ENCODE measurements around the gene NT5DC4. TPM values are rescaled to one million over a fixed set of nuclear protein-coding genes. Genes with fewer than 3 reads are reported as not detected.

Gene NT5DC4
- not detected for total RNA-seq
- long read RNA-seq: 0 reads

DNA sequence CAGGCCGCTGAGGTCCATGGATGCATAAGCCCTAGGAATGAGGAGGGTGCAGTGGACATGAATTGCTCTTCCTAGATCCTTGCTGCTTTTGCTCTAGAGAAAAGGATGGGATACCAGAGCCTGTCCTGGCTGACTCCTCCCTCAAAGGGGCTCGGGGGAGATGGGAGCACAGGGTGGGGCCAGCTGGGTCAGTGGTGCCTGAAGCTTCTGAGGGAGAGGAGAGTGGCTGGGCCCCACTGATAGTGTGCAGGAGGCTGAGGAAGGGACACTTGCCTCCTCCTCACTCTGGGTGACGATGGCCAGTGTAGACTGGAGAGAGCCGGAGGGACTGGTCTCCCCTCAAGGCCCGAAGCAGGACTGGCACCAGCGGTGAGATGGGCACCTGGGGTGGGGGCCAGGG lies at the start of gene NT5DC4:
TSS of gene NT5DC4 (plus strand) at position 236 of the 400 bp plus-strand sequence. CDS start at position 296, 60 bp downstream.
- no peak for DNase-seq
- intact Hi-C loops (cut with DNase I): no loop called here
- no peak for ATAC-seq

DNA sequence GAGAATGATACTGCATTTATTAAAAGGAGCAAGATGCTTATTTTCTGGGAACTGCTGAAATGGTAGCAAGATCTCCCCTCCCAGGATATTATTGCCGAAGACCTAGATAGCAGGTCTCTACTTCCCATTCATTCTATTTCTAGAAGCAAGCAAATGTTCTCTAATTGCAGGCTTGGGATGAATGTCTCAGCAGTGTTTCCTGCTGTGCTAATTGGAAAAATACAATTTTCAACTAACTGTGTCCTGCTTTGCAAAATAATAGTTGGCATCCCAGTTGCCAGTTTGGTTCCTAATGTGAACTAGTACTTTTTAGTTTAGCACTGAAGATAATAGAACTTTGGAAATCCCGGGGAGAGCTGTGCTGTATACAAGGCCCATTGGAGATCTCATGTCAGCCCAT lies 49.0 kb upstream of the NT5DC4 start:
- DNase-seq: no peak
- intact Hi-C loops (cut with DNase I): no loop called here
- no peak for ATAC-seq

DNA sequence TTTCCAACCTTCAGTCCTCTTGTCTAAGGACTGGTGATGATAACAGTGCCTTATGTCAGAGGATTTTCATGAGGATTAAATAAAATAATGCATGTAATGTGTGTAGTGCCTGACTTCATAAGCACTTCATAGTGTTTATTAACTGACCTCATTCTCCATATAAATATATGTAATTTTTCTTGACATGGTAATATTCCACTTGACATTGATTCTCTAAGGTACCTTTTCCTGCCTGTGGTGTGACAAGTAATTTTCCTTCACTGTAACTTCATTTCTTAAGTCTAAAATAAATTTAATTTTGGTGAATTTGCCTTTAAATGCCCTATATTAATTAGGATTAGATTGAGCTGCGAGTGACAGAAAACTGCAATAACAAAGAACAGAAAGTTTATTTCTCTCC lies 47.8 kb upstream of the NT5DC4 start:
- ATAC-seq (no peak), DNase-seq (no peak)
- intact Hi-C loops (cut with DNase I): no loop called here

DNA sequence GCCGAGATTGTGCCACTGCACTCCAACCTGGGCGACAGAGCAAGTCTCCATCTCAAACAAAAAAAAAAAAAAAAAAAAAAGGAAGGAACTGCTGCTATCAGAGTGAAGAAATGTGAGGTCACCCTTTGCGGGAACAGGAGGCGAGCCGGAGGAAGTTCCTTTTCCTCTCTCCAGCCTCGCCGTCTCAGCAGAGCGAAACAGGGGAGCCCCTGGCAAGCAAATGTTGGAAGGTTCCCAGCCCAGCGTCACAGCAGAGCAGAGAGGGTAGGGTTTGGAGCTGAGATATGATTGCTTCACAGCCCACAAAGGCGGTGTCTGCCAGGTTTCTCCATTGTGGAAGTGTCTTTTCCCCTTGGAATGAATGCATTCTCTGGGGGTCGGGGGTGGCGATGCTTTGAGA lies 46.6 kb upstream of the NT5DC4 start:
- ATAC-seq (peak; percentile 85 to 88), DNase-seq (peak; percentile 92)
- intact Hi-C loops (cut with DNase I): no loop called here

DNA sequence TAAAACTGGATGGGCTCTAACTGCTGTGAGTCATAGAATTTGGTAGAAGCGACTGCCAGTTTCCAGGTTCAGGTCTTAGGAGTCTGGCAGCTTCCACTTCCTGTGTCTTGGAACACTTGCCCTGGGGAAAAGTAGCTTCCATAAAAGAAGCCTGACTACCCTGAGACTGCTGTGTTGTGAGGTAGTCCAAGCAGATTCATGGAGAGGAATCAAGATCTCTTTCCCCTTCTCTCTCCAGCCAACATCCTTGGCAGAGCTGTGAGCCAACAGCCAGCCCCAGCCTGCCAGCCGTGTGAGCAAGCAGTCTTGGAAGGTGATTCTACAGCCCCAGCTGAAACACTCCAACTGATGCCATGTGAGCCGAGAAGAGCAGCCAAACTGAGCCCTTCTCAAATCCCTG lies 41.3 kb upstream of the NT5DC4 start:
- ATAC-seq (peak; percentile 83 to 86), DNase-seq (peak; percentile 31)
- intact Hi-C loops (cut with DNase I): no loop called here

DNA sequence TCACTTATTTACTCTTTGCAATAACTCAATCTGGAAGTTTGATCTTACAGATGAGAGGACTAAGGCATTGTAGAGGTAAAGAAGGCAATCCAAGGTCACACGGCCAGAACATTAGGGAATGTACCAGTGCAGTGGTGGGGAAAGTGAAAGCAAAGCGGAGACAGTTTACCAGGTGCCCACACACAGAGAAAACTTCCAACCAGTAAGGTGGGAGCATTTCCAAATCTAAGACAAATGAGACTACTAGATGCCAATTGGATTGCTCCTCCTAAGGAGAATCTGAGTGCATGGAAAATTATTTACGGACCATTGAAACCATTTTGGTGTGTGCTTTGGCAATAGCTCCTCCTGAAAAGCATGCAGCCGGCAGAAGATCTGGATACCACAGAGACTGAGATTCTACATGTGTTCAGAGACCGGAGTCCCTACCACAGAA lies 40.1 kb upstream of the NT5DC4 start:
- DNase-seq (no peak), ATAC-seq (peak in 1 of 2 donors; percentile 29)
- intact Hi-C loops (cut with DNase I): no loop called here

DNA sequence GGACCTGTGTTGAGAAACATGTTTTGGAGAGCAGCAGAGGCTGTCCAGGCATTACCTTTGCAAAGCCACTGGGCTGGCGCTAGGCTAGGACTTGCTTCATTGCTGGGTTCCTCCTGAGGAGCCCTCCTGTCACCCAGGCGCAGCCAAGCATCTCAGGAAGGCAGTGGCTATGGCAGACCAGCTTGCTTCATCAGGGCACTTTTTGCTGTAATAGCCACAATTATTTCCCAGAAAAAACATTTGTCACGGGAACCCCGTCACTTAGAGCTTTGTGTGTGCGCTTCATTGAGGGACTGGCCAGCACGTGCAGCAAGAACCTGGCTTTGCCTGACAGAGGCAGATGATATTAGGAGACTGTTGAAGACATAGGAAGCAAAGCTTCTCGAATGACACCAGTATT lies 38.7 kb upstream of the NT5DC4 start:
- intact Hi-C loops (cut with DNase I): no loop called here
- no peak for ATAC-seq
- no peak for DNase-seq

DNA sequence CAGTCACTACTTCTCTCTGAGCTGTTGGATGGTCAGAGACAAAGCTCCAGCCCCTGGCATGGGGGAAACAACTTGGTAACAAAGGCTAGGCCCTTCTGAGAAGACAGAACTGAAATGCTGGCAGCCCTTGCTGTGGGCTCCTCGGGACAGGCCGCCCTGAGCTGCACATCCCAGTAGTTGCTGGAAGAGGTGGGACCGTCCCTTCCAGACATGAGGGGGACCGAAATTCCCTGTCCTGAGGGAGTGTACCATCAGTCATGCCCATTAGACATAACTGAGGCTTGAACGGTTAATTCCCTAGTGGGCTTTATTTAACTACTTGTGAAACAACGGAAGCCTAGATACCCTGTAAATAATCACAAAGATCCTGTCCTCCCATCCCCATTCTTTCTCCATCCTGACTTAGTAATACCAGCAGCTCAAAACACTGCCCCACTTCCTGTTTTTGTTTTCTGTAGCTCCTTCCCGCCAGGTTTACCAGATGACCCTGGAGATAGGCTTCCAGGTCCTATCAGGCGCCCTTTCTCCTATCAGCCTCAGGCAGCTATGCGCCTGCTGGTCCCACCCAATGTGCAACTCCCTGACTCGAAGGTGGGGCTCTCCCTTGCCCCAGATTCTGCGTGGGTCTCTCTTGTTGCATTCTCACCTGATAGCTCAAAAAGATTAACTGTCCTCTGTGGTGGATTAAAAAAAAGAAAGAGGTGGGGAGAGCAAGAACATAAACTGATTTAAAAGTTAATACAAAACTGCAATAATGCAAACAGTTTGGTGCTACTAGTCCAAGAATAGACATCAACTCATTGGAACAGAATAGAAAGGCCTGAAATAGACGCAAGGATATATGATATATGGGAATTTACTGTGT lies 37.0 kb upstream of the NT5DC4 start:
- ATAC-seq: no peak
- intact Hi-C loops (cut with DNase I): no loop called here

DNA sequence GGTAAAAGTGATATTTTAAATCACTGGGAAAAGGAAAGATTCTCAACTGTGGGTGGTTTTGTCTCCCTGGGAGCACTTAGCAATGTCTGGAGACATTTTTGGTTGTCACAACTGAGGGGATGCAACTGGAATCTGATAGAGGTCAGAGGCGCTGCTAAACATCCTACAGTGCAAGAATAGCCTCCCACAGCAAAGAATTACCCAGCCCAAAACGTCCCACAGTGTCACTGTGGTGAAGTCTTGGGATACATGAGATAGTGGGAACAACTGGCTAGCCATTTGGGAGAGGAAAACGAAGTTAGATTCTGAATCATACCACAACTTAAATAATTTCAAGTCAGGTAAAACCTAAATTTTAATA lies 36.4 kb upstream of the NT5DC4 start:
- DNase-seq (no peak), ATAC-seq (no peak)
- intact Hi-C loops (cut with DNase I): no loop called here

More for the DNA sequence above, 37.0 kb upstream of the NT5DC4 start:
- DNase-seq: no peak

DNA sequence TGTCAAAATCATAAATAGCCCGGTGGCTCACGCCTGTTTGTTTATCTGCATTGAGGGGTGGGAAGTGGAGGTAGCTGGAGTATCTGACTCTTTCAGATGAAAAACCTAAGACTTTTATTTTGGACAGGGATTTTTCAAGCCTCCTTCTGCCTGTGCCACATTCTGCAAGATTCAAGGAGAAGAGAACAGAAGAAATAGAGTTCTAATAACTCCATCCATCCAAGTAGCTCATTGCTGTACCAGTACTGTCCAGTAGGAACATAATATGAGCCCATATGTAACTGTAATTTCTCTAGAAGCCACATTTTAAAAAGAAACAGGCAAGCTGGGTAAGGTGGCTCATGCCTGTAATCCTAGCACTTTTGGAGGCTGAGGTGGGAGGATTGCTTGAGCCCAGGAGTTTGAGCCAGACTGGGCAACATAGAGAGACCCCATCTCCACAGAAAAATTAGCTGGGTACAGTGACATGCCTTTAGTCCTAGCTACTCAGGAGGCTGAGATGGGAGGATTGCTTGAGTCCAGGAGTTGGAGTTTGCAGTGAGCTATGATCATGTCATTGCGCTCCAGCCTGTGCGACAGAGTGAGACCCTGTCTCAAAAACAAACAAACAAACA lies 35.4 kb upstream of the NT5DC4 start:
- intact Hi-C loops (cut with DNase I): no loop called here
- no peak for DNase-seq

DNA sequence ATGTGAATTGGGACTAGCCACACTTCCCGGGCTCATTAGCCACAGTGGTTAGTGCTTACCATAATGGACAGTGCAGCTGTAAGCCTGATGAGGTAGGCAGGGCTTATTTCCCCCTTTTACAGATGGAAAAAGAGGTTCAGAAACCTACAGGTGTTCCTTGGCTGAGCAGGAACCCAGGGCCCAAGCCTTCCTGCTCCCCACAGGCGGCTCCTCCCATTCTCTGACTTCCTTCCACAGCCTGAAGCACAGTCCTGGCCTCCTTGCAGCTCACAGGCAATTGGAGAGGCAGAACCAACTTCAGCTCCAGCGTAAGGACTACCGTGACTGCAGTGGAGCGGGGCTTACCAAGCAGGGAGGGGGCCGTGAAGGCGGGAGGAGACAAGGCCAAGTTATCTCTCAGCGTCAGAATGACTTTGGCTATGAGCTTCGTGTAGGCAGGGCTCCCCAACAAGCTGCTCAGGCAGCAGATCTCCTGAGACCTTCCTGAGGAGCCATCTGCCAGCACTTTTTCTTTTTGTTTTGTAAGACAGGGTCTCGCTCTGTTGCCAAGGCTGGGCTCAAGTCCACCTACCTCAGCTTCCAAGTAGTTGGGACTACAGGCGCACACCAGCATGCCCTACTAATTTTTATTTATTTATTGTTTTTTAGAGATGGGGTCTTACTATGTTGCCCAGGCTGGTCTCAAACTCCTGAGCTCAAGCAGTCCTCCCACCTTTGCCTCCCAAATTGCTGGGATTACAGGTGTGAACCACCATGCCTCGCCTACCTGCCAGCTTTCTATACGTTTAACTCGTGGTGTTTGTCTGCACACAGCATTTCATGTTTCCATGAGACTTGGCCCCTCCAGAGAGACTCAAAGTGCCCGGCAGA lies 34.2 kb upstream of the NT5DC4 start:
- intact Hi-C loops (cut with DNase I): no loop called here
- DNase-seq: no peak
- ATAC-seq: peak in 1 of 2 donors; percentile 23

More for the DNA sequence above, 35.4 kb upstream of the NT5DC4 start:
- no peak for ATAC-seq

DNA sequence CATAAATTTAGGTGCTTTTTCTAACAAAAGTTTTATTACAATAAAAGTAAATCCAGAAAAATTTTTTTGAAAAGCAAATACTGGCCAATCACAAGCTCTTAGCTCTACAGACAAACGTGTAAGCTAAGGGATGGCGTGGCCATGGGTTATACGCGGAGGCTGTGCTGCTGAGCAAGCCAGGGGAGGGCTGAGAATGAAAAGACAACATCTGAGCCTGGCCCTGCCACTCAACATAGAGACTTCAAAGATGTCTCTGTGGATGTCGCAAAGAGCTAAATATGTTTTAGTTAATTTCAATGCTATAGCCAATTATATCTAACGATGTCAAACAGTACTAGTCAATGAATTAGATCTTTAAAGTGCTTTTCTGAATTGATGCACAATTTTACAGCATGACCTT lies 33.3 kb upstream of the NT5DC4 start:
- DNase-seq (no peak), ATAC-seq (no peak)
- intact Hi-C loops (cut with DNase I): no loop called here

DNA sequence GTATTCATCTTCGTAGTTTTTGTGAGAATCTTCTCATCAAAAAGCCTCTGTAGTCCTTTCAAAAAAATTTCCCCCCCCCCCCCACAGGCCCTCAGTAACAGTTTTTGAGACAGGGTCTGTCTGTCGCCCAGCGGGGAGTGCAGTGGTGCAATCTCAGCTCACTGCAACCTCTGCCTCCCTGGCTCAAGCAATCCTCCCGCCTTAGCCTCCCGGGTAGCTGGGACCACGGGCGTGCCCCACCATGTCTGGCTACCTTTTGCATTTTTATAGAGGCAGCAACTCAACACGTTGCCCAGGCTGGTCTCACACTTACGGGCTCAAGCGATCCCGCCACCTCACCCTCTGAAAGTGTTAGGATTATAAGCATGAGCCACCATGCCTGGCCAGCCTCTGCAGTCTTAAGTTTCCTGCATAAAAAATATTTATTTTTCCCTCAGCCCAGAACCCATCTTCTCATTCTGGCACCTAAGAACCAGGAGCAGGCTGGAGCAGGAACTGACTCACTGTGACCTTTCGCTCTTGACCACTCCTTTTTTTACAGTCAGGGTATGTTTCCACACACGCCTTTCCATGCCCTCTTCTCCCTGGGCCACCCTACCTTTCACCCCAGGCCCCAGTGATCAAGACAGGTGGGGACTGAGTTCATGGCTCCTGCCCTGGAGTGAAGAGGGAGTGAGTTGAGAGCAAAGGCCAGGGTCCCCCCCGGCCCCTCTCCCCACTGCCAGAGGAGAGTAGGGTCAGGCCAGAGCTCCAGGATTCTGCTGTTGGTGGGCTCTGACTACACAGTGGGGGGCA lies 32.5 kb upstream of the NT5DC4 start:
- no peak for DNase-seq
- no peak for ATAC-seq
- intact Hi-C loops (cut with DNase I): no loop called here

DNA sequence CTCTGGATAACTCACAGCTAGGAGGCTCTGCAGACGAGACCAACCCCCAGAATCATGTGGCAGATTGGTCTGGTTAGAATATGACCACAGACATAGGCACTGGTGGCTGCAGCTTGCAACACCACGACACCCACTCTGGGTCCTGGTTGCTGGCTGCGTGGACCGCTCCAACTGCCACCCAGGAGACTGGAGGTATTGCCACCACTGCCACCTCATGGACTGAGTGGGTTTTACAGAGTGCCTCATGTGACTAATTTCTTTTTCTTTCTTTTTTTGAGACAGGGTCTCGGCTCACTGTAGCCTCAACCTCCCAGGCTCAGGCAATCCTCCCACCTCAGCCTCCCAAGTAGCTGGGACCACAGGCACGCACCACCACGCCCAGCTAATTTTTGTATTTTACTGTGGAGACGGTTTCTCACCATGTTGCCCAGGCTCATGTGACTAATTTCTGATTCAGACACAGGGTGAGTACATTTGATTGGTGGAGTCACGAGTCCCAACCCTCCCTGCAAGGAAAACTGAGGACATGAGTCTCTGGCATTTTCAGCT lies 29.9 kb upstream of the NT5DC4 start:
- intact Hi-C loops (cut with DNase I): loop anchor here (2.0 to 10.0 kb wide), 2 partner anchors 66 kb away; no protein-coding TSS in a partner anchor
- DNase-seq (peak; percentile 78), ATAC-seq (peak; percentile 51 to 81)

DNA sequence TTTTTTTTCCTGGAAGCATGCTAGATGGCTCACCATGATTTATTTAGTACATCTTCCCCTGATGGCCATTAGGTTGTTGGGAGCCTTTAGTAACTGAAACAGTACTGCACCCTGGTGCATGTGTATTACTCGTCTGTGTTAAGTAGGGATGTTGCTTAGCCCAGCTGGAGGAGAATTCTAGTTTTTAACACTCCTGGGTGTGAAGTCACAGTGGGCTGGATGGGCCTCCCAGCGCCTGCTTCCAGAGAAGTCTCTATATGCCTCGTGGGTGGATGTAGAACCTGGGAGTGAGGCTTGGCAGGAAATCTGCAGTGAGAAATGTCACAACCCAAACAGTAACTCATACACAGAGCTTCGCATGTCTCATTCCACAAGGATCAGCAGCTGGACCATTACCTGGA lies 28.9 kb upstream of the NT5DC4 start:
- intact Hi-C loops (cut with DNase I): loop anchor here (2.0 to 10.0 kb wide), 2 partner anchors 67 kb away; no protein-coding TSS in a partner anchor
- ATAC-seq: peak in 1 of 2 donors; percentile 9
- no peak for DNase-seq

DNA sequence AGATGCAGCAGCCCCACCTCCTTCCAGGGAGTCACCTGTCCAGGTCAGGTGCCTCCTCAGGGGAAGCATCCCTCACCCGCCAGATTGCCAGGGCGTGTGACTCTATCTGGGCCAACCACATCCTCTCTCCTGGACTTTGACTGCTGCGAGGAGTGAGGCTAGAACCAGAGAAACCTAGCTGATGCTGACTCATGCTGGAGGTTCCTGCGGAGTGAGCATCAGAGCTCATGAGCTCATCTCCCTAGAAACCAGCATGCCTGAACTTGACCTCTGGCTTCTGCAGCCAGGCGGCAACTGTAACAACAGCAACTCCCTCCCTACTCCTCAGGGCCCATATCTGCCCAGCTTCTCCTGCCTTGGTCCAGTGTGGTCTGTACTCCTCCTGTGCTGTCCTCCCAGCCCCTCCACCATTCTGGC lies 28.3 kb upstream of the NT5DC4 start:
- intact Hi-C loops (cut with DNase I): loop anchor here in 1 of 2 donors (10.0 kb wide), 1 partner anchor 68 kb away; no protein-coding TSS in a partner anchor
- peak; percentile 43 for DNase-seq
- peak; percentile 74 to 94 for ATAC-seq

DNA sequence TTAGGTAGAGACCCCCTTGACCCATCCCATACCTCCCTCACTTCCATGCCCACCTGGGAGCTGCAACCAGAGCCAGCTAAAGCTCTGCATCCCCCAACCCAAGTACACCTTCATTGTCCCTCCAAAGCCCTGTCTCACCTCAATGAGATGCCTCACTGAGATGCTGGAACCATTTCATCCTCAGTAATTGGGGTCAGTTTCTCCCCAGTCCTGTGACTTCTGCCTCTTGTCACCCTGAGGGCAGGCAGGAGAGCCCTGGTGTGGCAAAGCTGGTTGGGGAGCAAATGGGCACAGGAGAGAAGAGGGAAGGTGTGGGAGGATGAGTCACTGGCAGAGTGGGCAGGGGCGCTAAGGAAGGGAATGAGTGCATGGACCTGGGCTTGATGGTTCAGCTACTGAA lies 27.9 kb upstream of the NT5DC4 start:
- intact Hi-C loops (cut with DNase I): loop anchor here in 1 of 2 donors (10.0 kb wide), 1 partner anchor 68 kb away; no protein-coding TSS in a partner anchor
- peak in 1 of 2 donors; percentile 18 for ATAC-seq

DNA sequence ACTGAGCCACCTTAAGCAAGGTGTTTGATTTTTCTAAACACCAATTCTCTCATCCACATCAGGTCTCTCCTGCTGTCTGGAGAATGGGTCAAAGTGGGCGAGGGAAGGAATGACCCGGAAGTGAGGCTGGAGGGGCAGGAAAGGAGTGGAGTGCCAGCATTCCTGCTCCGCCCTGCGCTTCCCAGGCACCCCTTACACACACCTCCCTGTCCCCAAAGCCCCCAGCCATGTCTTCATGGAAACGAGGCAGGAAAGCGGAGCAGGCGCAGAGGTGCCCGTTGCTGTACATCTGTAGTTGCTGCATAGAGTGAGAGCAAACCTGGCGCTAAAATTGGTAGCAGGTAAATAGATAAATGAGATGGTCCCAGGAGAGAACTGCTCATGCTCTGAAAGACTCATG lies 27.2 kb upstream of the NT5DC4 start:
- ATAC-seq (no peak), DNase-seq (no peak)
- intact Hi-C loops (cut with DNase I): loop anchor here in 1 of 2 donors (10.0 kb wide), 1 partner anchor 69 kb away; no protein-coding TSS in a partner anchor

More for the DNA sequence above, 27.9 kb upstream of the NT5DC4 start:
- no peak for DNase-seq

Measured in left cardiac atrium (tissue), 4 donors.